ENCODE measurements around the gene VWC2L.

Gene VWC2L

GRCh38 chr2:214575030-214575429 is 164.2 kb downstream of the VWC2L start:
- no peak for TF ChIP-seq CTCF (IDR thresholded peaks at IDR 0.05)

- TF ChIP-seq CTCF (IDR thresholded peaks at IDR 0.05) = no peak
Measured at GRCh38 chr2:214575465-214575864, 164.6 kb downstream of the VWC2L start.

GRCh38 chr2:214577769-214578168 is 166.9 kb downstream of the VWC2L start:
- no peak for TF ChIP-seq CTCF (IDR thresholded peaks at IDR 0.05)

GRCh38 chr2:214578442-214578841 is 167.6 kb downstream of the VWC2L start:
- TF ChIP-seq CTCF (IDR thresholded peaks at IDR 0.05) = no peak

- no peak for TF ChIP-seq CTCF (IDR thresholded peaks at IDR 0.05)
Measured at GRCh38 chr2:214579035-214579434, 168.2 kb downstream of the VWC2L start.

GRCh38 chr2:214587442-214587841 is 176.6 kb downstream of the VWC2L start:
- TF ChIP-seq CTCF (IDR thresholded peaks at IDR 0.05) = peak; percentile 12; the same call in 1 of the 2 replicates

GRCh38 chr2:214591366-214591765 is 180.5 kb downstream of the VWC2L start:
- TF ChIP-seq CTCF (IDR thresholded peaks at IDR 0.05) = peak; percentile 19; the same call in 1 of the 2 replicates

- no peak for TF ChIP-seq CTCF (IDR thresholded peaks at IDR 0.05)
Measured at GRCh38 chr2:214592011-214592410, 181.2 kb downstream of the VWC2L start.

Measured in LNCAP (cell line).